Lower leg skin (tissue), 4 donors: ENCODE data around the gene LBX2. TPM values are rescaled to one million over a fixed set of nuclear protein-coding genes. Genes with fewer than 3 reads are reported as not detected.

ENCODE experiments used
- DNase-seq, 2 donors: peaks; one replicate each; pipeline ENCODE4 v3.0.0-alpha.2; 2019; ENCODE audit warnings: low spot score in 2 of 2
- H3K4me3 ChIP-seq: fragments of 200-600 bp; sonication (generic); 2 replicates; pipeline ENCODE4 v1.5.1; 2017; ENCODE audit warnings: mild to moderate bottlenecking, low read depth; ENCODE audit not compliant: poor library complexity, severe bottlenecking
- CTCF ChIP-seq, 3 donors: fragments of 450-650 bp; IDR thresholded peaks; one replicate each; pipeline ENCODE4 v1.5.1; 2016; ENCODE audit warnings: antibody characterized with exemption in 3 of 3, mild to moderate bottlenecking in 3 of 3, moderate library complexity in 2 of 3
- POLR2A ChIP-seq, 2 donors: fragments of 450-650 bp; IDR thresholded peaks; one replicate each; pipeline ENCODE4 v1.6.1; 2016 to 2017; ENCODE audit warnings: antibody characterized with exemption in 2 of 2, mild to moderate bottlenecking in 1 of 2, moderate library complexity in 1 of 2
- WGBS, 2 donors: methylation state at CpG; one replicate each; pipeline ENCODE4 v1.1.5; 2018; 5-methylcytosine and 5-hydroxymethylcytosine counted together
- intact Hi-C: fragments of 100-400 bp; cut with DNase I; formaldehyde crosslinking; loops from one replicate; pipeline ENCODE4 v1.15.0; 2023; ENCODE audit warnings: low total_unique reads
- total RNA-seq, 4 donors: library from RNA; depleted of rRNA; stranded (reverse); fragments of >200 nt; gene quantifications; one replicate each; pipeline ENCODE4 v1.1.0, GENCODE V29; 2016

LBX2 gene
- total RNA-seq, result 1 to 10 TPM in 1 of 4 donors, under 1 TPM in 1, not detected in 2; 0.55 to 1.2 TPM

GRCh38 chr2:74499267-74499939 is at the start of gene LBX2:
TSS of gene LBX2 (minus strand) at chr2:74499603. CDS start at chr2:74499537, 66 bp downstream.
- TF ChIP-seq CTCF (IDR thresholded peaks at IDR 0.05) (no peak), POLR2A (IDR thresholded peaks at IDR 0.05) (no peak)
- intact Hi-C loops, result no loop called here
- no peak for DNase-seq
- no peak within 1 kb of the TSS for H3K4me3 ChIP-seq
- 7 to 12% methylated on average over 52 to 58 of the region's 65 CpGs for WGBS, 2 donors

- TF ChIP-seq POLR2A (IDR thresholded peaks at IDR 0.05) (no peak), CTCF (IDR thresholded peaks at IDR 0.05) (no peak)
- WGBS, 2 donors, result 14 to 19% methylated on average over 15 to 17 of the region's 26 CpGs
- DNase-seq, result peak in 1 of 2 donors; percentile 70
- intact Hi-C loops, result no loop called here
- peak overlapping the region; percentile 8 for H3K4me3 ChIP-seq
Observed at GRCh38 chr2:74548285-74548899, 49.0 kb upstream of the LBX2 start.

GRCh38 chr2:74546004-74546403 is 46.6 kb upstream of the LBX2 start:
- 89 to 90% methylated on average over 3 of the region's 3 CpGs for WGBS, 2 donors
- no peak for DNase-seq
- TF ChIP-seq POLR2A (IDR thresholded peaks at IDR 0.05) (no peak), CTCF (IDR thresholded peaks at IDR 0.05) (no peak)
- intact Hi-C loops, result no loop called here
- H3K4me3 ChIP-seq, result no peak overlapping the region

GRCh38 chr2:74544634-74545033 is 45.2 kb upstream of the LBX2 start:
- no peak overlapping the region for H3K4me3 ChIP-seq
- WGBS, 2 donors, result 85 to 92% methylated on average over 3 of the region's 3 CpGs
- intact Hi-C loops, result no loop called here
- TF ChIP-seq POLR2A (IDR thresholded peaks at IDR 0.05) (no peak), CTCF (IDR thresholded peaks at IDR 0.05) (no peak)
- DNase-seq, result peak in 1 of 2 donors; percentile 32

- no peak overlapping the region for H3K4me3 ChIP-seq
- intact Hi-C loops, result no loop called here
- TF ChIP-seq POLR2A (IDR thresholded peaks at IDR 0.05) (no peak), CTCF (IDR thresholded peaks at IDR 0.05) (no peak)
- WGBS, 2 donors, result 78 to 84% methylated on average over 1 of the region's 1 CpG
- DNase-seq, result peak in 1 of 2 donors; percentile 21
Observed at GRCh38 chr2:74542978-74543377, 43.6 kb upstream of the LBX2 start.
